Superior temporal gyrus (tissue), 1 donor: ENCODE data around the gene MAGEA8.
"Not testable (repeated sequence)": the region's sequence is repeated elsewhere in the genome, so short reads cannot be mapped to it uniquely, and the experiment has no call there.

Source experiments
- DNase-seq: peaks from one replicate; pipeline ENCODE4 v3.0.0-alpha.2; 2016; ENCODE audit errors: extremely low spot score

The MAGEA8 gene

GRCh38 chrX:149903889-149904748 lies 23.1 kb downstream of the MAGEA8 start:
- DNase-seq = no peak

- no peak for DNase-seq
These were observed 27.3 kb downstream of the MAGEA8 start for GRCh38 chrX:149908308-149908707.

DNA sequence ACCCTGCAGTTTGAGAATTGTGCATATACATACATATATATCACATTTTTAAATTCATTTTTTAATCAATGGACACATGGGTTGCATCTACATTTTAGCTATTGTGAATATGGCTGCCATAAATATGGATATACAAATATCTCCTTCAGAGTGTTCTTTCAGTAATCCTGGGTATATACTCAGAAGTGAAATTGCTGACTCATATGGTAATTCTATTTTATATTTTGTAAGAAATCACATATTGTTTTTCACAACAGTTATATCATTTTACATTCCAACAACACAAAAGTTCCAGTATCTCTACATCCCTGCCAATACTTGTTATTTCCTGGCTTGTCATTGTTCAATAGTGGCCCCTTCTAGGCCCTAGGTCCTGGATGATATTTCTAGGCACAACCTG lies 27.7 kb downstream of the MAGEA8 start:
- no peak for DNase-seq

DNA sequence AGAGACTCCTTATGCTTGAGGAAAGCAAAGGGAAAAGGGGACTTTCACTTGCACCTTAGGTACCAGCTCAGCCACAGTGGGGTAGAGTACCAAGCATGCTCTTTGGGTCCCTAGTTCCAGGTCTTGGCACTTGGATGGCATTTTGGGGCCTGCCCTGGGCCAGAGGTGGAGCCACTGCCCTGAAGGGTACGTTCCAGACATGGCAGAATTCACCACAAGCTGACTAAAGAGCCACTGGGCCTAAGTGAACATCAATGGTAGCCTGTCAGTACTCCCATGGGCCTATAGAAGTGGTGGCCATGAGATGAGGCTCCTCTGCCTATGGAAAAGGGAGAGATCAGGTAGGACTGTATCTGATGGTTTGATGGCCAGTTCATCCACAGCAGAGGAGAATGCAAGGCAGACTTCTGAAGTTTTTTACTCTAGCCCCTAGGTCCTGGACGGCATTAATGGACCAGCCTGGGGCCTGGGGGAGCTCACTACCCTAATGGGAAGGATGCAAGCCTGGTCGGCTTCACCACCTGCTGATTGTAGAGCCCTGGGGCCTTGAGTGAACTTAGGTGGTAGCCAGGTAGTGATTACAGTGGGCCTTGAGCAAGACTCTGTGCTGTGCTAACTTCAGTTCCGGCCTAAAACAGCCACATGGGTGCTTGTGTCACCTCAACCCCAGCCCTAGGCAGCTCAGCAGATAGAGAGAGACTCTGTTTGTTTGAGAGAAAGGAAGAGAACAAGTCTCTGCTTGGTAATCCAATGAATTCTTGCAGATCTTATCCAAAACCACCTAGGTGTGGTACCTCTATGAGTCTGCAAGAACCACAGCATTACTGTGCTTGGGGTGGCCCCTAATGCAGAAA lies 28.6 kb downstream of the MAGEA8 start:
- no peak for DNase-seq

DNA sequence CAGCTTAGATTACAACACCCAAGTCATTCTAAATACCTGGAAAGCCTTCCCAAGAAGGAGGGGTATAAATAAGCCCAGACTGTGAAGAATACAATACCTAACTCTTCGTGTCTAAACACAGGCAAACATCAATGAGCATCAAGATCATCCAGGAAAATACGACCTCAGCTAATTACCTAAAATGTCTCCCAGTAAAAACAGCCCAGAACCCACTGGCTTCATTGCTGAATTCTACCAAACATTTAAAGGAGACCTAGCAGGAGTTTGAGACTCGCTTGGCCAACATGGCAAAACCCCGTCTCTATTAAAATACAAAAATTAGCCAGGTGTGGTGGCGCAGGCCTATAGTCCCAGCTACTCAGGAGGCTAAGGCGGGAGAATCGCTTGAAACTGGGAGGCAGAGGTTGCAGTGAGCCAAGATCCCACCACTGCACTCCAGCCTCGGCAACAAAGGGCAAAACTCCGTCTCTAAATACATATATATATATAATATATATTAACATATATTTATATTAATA lies 29.3 kb downstream of the MAGEA8 start:
- DNase-seq = no peak

DNA sequence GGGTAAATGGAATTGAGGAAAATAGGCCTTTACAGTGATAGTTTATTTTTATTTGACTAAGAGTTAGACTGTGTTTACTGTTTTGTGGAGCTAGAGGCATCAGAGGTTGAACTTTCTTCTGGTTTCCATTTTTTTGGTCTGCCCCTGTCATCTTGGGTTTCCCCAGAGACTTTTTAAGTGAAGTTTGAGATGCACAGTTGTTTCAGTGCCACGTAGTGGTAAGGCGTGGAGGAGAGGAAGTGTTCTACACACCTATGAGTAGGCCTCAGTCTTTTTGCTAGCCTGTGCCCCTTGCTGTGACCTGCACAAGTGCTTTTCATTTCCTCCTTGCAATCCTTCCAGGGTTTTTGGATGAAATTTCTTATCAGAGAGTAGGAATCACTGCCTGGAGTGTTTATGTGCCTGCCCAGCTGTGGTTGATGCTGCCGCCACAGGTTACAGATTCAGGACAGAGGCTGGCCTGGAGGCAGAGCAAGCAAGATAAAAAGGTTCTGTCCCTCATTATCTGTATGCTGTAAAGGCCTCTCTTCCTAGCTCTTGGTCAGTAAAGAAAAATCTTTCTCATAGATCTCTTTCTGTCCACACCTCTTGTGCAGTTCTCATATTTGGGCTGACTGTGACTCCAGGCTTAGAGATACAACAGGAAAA lies 35.9 kb downstream of the MAGEA8 start:
- DNase-seq = no peak

DNA sequence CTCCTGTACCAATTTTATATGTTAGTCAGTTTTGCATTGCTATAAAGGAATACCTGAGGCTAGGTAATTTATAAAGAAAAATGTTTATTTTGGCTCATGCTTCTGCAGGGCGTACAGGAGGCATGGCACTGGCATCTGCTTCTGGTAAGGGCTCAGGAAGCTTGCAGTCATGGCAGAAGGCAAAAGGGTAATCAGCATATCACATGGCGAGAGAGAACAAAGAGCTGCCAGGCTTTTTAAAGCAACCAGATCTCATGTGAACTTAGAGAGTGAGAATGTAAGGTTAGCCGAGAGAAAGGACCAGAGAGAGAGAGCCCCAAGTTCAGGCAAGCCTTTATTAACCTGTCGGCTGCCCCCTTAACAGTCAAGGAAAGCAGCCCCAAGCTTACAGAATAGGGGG lies 42.9 kb downstream of the MAGEA8 start:
- not testable (repeated sequence) for DNase-seq

DNA sequence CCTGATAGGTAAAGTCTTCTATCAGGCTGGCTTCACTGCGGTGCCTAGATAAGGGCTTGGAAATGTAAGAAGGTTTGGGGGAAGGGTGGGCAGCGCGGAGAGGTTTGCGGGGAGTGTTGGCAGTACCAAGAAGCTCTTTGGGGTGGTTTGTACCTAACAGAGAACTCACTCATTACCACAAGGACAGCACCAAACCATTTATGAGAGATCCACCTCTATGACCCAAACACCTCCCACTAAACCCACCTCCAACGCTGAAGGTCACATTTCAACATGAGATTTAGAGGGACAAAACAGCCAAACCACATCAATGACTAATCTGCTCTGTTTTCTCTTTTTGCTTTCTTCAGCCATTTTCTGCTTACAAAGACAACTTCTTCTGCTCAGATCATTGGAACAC lies 43.5 kb downstream of the MAGEA8 start:
- DNase-seq = not testable (repeated sequence)

DNA sequence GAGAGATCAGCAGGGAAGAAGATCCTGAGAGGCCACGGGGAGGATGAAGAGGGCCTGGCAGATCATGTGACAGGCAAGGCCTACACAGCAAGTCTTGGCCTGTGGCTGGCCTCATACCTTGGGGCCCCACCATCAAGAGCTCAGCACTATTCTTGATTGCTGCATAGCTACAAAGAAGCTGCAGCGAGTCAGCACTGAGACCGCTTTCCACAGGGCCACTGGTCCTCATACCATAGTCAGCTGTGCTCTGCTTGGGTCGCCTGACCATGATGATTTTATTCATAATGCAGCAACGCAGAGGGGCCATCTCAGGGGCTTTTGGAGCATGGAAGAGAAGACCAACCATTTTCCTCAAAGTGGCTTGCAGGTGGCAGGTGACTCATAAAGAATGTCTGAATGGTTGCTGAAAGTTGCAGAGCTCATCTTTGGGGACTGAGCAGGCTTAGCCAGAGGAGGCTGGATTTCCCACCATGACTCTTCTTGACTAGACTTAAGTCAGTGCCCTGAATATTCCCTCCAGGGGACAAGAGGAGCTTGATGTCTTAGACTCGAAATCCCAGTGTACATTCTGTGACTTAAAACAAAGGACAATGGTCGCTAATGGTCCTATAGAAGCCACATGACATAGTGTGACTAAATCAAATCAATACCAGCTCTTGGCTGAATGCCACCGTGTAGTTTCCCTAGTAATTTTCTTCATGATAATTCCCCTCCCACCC lies 46.4 kb downstream of the MAGEA8 start:
- not testable (repeated sequence) for DNase-seq

DNA sequence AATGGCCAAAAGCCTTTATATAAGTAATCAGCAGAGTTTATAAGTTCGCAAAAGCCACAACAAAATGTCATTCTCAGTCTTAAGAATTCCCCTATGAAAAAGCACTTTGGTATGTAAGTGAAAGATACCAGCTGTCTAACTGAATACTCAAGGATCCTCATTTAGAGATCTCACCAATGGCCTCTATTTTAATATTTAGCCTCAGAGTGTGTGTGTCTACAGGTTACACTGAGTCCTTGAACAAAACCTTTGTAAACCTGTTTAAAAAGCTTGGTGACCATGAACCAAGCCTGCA lies 46.9 kb downstream of the MAGEA8 start:
- DNase-seq = not testable (repeated sequence)

DNA sequence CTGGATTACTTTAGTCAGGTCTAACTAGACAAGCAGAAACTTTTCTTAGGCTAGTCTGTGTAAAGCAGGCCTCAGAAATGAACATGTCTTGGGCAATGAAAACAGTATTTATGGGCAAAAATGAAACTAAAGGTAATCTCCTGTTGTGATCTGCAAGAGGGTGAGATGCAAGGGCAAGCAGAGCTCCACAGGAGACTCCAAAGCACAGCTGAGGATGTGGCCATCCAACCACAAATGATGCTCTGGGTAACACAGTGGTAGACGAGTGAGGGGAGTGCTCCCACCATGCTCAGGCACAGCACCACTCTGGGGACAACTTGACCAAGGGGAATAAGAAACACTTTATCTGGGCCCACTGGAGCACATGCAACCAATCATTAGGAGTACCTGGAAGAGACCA lies 47.7 kb downstream of the MAGEA8 start:
- DNase-seq = not testable (repeated sequence)

- not testable (repeated sequence) for DNase-seq
These were observed 48.4 kb downstream of the MAGEA8 start, which contains the start of gene HSFX4 for GRCh38 chrX:149929400-149929799. Gene HSFX4 (plus strand): TSS chrX:149929573. CDS start chrX:149929645, 72 bp downstream.

DNA sequence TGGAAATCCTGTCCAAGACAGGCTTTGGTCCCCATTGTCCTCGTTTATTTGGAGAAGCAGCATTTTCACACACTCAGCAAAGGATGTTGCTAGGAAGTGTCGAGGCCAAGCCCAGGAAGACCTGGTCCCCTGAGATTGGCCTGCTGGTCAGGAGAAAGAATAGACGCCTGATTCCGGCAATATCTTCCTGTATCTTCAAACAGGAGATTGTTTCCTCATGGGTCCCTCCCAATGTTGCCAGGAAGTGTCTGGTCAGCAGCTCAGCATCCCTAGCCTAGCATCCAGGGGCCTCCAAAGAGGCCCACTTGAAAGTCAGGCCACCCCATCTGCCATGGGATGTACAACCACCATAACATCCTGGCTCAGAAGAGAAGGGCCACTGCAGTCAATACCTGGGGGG lies 50.4 kb downstream of the MAGEA8 start:
- not testable (repeated sequence) for DNase-seq

GRCh38 chrX:149932150-149932549 lies 51.2 kb downstream of the MAGEA8 start:
- not testable (repeated sequence) for DNase-seq

GRCh38 chrX:149932970-149933369 lies 52.0 kb downstream of the MAGEA8 start:
- DNase-seq = not testable (repeated sequence)

GRCh38 chrX:149933547-149933946 lies 52.6 kb downstream of the MAGEA8 start:
- DNase-seq = not testable (repeated sequence)
